ENCODE measurements around the gene PI4K2A. TPM values are rescaled to one million over a fixed set of nuclear protein-coding genes. Genes with fewer than 3 reads are reported as not detected.

PI4K2A gene
- total and polyA plus RNA-seq, 2 of the 13 experiments (the other 11 are each of a cell fraction or from before 2014, with no cell fraction given) = 10.9 to 14.3 TPM

GRCh38 chr10:97719602-97720001 is 79.1 kb downstream of the PI4K2A start:
- DNase-seq (ENCODE audit: low spot score) = no peak
- Histone ChIP-seq H3K79me2 (ENCODE audit: insufficient read depth, low read length) (no peaks in the 10 kb centered on the region), H3K4me1 (ENCODE audit: insufficient read depth, low read length) (peaks cover 26% of the 10 kb centered on the region), H3K36me3 (replicated peaks in 1 of 2; ENCODE audit: control insufficient read depth in 1 of 2, insufficient read depth in 2 of 2, low read length in 2 of 2) (no peaks in the 10 kb centered on the region), H3K4me3 (replicated peaks in 1 of 3; ENCODE audit: insufficient read depth in 1 of 3, low read depth in 2 of 3, low read length in 3 of 3) (no peak overlapping the region), H3K4me2 (ENCODE audit: low read depth, low read length) (no peak overlapping the region), H3K27ac (ENCODE audit: extremely low read length, insufficient read depth, low read length) (no peak overlapping the region), H3K9me3 (ENCODE audit: low read length) (no peaks in the 10 kb centered on the region), H4K20me1 (ENCODE audit: insufficient read depth, low read length) (no peaks in the 10 kb centered on the region), H3K27me3 (ENCODE audit: control insufficient read depth in 1 of 2, insufficient read depth in 2 of 2, low read length in 2 of 2) (peaks cover 0 to 10% of the 10 kb centered on the region in 2 experiments; a peak in 1 of 5 replicates), H3K9ac (ENCODE audit: insufficient read depth, low read depth, low read length) (no peak overlapping the region), H2AFZ (ENCODE audit: low read length) (no peak overlapping the region)
- intact Hi-C loops (cut with micrococcal nuclease; ENCODE audit: unreplicated experiment) = no loop called here
- TF ChIP-seq ZNF768 (CRISPR knock-in tag; IDR thresholded peaks at IDR 0.05) = no peak
- TF ChIP-seq GRHL1 (CRISPR knock-in tag; conservative IDR thresholded peaks at IDR 0.05) = no peak
- no peak for TF ChIP-seq TEAD3 (CRISPR knock-in tag; optimal IDR thresholded peaks at IDR 0.05; ENCODE audit: borderline replicate concordance)
- no peak for TF ChIP-seq SNAPC5 (CRISPR knock-in tag; IDR thresholded peaks at IDR 0.05; ENCODE audit: borderline replicate concordance)
- no peak for TF ChIP-seq REPIN1 (CRISPR knock-in tag; IDR thresholded peaks at IDR 0.05; ENCODE audit: borderline replicate concordance, low read depth)
- in situ Hi-C loops (cut with HindIII; ENCODE audit: extremely low pct_ligation_motif_present, low pct_unique_long_range_greater_than_20kb) = no loop called here
- ATAC-seq = no peak
- no TSS peak for BruUV-seq (replicated peaks)
- 86% methylated on average over 2 of the region's 2 CpGs for whole genome bisulfite sequencing (ENCODE audit: low lambda C conversion rate)
- ChIA-PET CTCF (ENCODE audit: low intra/inter-chr PET ratio, low total read pairs) (no interaction called here), POLR2A (no interaction called here)
- FAIRE-seq = no peak
